Prostate gland (tissue), 2 donors: ENCODE results near the gene CLSTN3.

ENCODE experiments used
- POLR2AphosphoS5 ChIP-seq: sonication (generic); formaldehyde crosslinking; IDR thresholded peaks from one replicate; pipeline ENCODE4 v1.6.1; 2017; ENCODE audit warnings: antibody characterized with exemption
- TF ChIP-seq, protein P1 (sequence below), 4 experiments: fragments of 200-600 bp in 2 of 4; fragments of 450-650 bp in 2 of 4; sonication (generic) in 2 of 4; IDR thresholded peaks; 1 replicate in 3 of 4; 2 replicates in 1 of 4; pipeline ENCODE4 v1.5.1; 2016 to 2019; ENCODE audit warnings: antibody characterized with exemption in 4 of 4, mild to moderate bottlenecking in 2 of 4, moderate library complexity in 2 of 4

GRCh38 chr12:7092986-7093460, 37.1 kb upstream of the CLSTN3 start:
- TF ChIP-seq, protein P1, sequence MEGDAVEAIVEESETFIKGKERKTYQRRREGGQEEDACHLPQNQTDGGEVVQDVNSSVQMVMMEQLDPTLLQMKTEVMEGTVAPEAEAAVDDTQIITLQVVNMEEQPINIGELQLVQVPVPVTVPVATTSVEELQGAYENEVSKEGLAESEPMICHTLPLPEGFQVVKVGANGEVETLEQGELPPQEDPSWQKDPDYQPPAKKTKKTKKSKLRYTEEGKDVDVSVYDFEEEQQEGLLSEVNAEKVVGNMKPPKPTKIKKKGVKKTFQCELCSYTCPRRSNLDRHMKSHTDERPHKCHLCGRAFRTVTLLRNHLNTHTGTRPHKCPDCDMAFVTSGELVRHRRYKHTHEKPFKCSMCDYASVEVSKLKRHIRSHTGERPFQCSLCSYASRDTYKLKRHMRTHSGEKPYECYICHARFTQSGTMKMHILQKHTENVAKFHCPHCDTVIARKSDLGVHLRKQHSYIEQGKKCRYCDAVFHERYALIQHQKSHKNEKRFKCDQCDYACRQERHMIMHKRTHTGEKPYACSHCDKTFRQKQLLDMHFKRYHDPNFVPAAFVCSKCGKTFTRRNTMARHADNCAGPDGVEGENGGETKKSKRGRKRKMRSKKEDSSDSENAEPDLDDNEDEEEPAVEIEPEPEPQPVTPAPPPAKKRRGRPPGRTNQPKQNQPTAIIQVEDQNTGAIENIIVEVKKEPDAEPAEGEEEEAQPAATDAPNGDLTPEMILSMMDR (IDR thresholded peaks at IDR 0.05) = no peak
- no peak for TF ChIP-seq POLR2AphosphoS5
